GM12872 (cell line): ENCODE measurements around the gene NEU1.

Experiments used
- CTCF ChIP-seq: IDR thresholded peaks from 3 replicates; pipeline ENCODE4 v1.5.1; 2011; ENCODE audit warnings: low read depth, mild to moderate bottlenecking, low read length, moderate library complexity; ENCODE audit not compliant: insufficient read depth

NEU1 gene

GRCh38 chr6:31901953-31902643 lies 39.5 kb upstream of the NEU1 start, which contains the start of gene ZBTB12:
Gene ZBTB12, minus strand, starts transcription at chr6:31902086. Its CDS starts 781 bp downstream, at chr6:31901305.
- no peak for TF ChIP-seq CTCF

- no peak for TF ChIP-seq CTCF
Measured at GRCh38 chr6:31901415-31901952, 38.9 kb upstream of the NEU1 start.

- TF ChIP-seq CTCF = no peak
Measured at GRCh38 chr6:31900917-31901414, 38.3 kb upstream of the NEU1 start.

- TF ChIP-seq CTCF = no peak
Measured at GRCh38 chr6:31899882-31900722, 37.5 kb upstream of the NEU1 start.

- TF ChIP-seq CTCF = no peak
Measured at GRCh38 chr6:31899215-31899614, 36.6 kb upstream of the NEU1 start.

GRCh38 chr6:31898383-31899011 lies 35.9 kb upstream of the NEU1 start:
- 0 out of 3 replicates have a peak, but pooled peaks have one; percentile 1 for TF ChIP-seq CTCF
